ENCODE measurements around the gene TNFSF10.
"Not testable (repeated sequence)": the region's sequence is repeated elsewhere in the genome, so short reads cannot be mapped to it uniquely, and the experiment has no call there.

The TNFSF10 gene

DNA sequence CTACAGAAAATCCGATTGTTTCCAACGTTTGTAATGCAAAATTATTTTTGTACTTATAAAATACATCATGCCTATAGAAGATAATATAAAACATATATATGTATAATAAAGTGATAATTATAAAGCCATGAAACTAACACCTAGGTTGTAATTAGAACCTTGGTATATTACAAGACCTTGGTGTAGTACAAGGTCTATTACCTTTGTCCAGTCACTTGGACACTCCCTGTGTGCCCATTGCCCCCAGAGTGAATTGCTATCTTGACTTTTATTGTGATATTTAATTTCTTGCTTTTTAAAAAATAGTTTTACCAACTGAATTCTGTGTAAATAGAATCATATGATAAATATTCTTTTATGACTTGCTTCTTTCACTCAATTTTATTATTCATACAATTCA is 20.7 kb upstream of the TNFSF10 start:
- no peak for DNase-seq (ENCODE audit: low spot score)

DNA sequence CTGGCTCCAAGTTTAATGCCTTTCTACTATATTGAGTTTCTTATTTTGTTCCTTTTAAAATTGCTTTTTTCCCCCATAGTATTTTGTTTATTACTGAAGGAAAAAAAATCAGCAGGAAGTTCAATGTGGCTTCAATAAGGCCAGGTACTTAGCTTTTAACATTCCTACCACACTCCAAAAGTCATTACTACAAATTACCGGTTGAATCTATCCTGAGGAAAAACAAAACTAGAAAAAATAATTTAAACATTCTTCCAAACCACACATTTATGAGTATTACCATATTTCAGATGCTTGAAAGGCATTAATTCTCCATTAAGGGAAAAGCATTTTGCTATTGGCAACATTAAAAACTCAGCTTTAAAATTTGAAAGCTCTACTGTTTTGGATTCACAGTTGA is 20.2 kb upstream of the TNFSF10 start:
- DNase-seq (ENCODE audit: low spot score): no peak

DNA sequence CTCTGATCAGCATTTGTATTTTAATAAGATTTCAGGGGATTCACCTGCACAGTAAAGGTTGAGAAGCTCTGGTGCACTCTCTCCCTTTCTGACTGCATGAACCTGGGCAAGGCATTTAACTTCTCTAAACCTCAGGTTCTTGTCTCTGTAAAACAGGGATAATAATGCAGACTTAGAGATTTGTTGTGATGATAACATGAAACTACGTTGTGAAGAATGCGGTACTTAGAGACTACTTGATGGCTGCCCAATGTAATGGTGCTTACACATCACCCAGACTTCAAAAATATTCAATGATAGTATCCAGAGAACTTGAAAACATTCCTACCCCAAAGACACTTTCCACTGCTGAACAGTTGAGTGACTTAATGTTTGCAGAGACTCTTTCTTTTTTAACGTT is 19.8 kb upstream of the TNFSF10 start:
- no peak for DNase-seq (ENCODE audit: low spot score)

DNA sequence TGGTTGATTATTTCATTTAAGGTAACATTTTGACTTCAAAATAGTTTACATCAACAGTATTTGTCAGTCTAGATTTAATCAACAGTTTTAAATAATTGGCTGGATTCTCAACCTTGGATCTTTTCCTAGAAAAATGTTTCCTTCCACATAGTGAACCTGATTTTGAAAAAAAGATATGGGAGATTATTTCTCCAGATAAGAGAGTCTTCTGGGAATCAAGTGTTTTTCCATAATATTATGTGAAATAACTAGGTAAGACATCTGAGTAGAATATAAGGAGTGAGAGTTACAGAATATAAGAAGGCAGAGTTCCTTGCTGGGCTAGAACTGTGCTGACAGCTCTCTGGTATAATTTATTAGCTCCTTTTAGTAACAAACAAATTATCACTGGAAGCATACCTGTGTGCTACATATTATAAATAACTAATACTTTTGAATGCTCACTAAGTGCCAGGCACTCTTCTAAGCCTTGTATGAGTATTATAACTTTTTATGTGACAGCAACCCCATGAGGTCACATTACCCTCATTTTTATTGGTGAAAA is 18.8 kb upstream of the TNFSF10 start:
- no peak for DNase-seq (ENCODE audit: low spot score)

DNA sequence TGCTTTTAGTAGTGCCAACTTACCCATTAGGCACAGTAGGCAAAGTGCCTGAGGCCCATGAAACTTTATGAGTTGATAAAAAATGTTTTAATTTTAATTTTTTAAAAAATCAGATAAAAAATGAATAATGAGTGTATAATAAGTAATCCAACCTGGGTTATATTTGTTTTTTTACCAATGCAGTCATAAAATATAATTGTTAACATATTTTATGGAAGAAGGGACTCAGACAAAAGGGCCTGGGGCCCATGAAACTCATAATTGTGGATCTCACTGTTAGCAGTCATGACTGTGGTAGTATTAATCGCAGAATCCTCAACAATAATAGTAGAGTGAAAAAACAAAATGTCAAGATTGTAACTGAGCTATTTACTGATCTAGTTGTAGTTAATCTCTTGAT is 16.8 kb upstream of the TNFSF10 start:
- DNase-seq (ENCODE audit: low spot score): no peak

DNA sequence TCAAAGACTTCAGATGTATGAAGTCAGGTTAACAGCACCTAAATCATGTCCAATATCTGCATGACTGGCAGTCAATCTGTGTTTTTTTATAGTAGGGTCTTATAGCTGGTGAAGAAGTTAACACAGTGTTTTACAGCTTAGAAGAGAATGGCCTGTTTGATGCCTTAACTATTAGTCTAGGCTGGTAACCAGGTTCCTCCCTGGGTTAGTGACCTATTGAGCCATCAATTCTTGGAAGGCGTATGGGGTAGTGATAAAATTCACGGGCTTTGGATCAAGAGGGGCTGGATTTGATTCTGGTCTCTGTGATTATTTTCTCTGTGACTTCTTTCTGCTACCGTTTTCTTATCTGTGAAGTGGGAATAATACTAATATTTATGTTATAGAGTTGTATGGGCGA is 16.0 kb upstream of the TNFSF10 start:
- no peak for DNase-seq (ENCODE audit: low spot score)

DNA sequence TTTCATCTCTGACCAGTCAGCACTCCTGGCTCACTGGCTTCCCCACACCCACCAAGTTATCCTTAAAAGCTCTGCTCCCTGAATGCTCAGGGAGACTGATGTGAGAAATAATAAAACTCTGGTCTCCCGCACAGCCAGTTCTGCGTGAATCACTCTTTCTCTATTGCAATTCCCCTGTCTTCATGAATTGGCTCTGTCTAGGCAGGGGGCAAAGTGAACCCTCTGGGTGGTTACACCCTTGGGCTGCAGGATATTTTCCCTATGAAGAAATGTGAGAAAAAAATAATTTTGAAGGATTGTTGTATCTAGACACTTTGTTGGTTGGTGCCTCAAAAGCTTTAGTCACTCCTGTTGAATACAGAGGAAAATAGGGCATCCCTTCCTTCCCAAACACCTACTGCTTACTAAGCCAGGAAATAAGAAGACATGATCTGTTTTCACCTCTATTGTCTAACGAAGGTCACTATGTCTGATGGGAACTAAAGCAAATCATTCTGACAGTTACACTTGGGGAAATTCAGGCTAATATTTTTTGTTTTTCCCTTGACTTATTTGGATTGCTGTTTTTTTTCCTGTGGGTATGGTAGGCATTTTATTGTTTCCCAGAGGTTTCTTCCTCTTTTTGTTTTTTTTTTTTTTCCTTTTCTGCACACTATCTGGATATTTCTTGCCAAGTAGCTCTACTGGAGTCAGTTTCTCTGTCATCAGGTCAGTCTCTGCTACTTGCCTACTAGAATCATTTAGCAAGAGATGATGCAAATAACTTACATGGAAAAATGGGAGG is 15.3 kb upstream of the TNFSF10 start:
- no peak for DNase-seq (ENCODE audit: low spot score)

DNA sequence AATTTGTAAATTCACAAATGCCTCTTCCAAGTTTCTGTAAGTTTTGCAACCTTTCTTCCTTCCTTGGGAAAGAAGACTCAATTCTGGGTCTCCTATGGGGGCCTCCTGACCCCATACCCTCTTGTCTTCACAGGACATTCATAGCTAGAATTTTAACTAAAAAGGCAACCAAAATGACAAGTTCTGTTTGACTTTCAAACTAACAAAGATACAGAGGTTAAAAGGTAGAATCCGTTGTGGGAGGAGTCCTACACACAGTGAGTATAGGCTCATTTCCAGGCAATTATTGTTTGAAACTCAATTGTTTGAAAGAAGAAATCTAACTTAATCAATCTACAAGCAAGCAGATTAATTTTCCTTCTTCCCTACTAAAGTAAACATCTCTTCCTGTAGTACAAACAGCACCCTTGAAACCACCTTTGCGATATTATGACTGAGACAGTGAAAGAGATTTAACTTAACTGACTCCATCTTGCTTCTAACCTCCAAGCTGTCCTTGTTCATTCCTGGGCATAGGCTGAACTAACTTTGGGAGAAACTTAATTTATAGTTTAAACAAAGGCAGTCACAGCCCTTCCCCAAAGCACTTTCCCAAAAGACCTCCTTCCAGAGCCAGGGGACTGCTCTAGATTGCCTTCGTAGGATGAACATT is 14.4 kb upstream of the TNFSF10 start:
- DNase-seq (ENCODE audit: low spot score): no peak

DNA sequence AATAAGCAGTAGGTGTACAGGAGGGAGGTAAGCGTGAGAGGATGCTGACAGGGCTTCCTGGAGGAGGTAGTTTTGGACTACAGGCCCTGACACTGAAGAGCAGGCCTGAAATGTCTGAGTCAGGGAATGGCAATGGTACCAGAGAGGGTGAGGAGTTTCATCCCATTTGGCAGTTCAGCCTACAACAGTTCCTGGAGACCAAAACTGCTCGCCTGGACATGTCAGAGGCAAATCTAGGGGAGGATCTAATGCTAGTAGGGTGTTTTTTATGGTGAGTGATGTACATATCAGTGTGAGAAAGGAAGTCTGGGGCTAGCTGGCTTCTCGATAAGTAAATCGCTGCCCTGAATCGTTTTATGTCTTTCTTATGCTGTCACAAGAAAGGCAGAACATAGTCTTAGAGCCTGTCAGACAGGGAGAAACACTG is 13.8 kb upstream of the TNFSF10 start:
- DNase-seq (ENCODE audit: low spot score): no peak

DNA sequence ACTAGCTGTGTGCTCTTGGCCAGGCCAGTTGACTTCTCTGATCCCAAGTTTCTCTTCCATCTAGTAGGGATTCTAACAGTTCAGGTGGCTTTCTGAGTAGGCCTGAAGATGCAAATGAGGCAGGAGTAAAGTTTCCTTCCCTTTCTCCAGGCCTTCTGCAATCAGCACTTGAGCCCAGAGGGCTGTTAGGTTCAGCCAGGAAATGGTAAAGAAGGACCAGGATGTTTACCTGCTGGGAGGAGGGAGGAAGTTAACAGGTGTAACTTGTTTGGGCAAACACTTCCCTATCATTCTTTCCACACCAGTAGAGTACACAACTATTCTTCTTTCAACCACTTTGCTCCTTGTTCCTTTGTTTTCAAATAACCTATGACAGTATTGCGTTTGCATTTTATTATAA is 13.3 kb upstream of the TNFSF10 start:
- DNase-seq (ENCODE audit: low spot score): no peak

DNA sequence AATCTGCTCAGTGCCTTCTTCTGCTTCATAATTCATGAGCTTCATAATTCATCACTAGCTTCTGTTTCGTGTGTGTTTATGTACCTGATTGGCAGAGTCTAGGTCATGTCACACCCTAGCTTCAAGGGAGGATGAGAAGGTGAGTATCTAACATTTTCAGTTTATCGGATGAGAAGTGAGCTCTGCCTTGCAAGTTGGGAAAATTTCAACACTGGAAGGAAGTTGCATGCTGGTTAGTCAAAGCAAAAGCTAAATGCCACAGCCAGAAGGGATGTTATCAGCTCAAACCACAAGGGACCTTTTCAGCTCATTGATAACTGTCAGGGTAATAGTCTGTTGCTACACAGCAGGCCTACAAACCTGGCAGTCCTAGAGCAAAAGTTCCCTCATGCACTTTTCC is 7.3 kb upstream of the TNFSF10 start:
- DNase-seq (ENCODE audit: low spot score): no peak

DNA sequence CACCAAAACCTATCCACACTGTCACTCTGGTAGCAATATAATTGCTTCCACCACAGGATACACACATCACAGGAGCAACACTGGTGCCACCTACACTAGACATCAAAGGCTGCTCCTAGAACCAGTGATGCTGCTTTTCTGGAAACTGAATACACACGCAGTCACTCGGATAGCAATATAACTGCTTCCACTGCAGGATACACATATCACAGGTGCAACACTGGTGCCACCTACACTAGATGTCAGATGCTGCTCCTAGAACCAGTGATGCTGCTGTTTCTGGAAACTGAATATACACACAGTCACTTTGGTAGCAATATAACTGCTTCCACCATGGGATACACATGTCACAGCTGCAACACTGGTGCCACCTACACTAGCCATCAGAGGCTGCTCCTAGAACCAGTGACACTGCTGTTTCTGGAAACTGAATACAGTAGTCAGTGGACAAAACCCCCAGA is 6.9 kb upstream of the TNFSF10 start:
- DNase-seq (ENCODE audit: low spot score): no peak

DNA sequence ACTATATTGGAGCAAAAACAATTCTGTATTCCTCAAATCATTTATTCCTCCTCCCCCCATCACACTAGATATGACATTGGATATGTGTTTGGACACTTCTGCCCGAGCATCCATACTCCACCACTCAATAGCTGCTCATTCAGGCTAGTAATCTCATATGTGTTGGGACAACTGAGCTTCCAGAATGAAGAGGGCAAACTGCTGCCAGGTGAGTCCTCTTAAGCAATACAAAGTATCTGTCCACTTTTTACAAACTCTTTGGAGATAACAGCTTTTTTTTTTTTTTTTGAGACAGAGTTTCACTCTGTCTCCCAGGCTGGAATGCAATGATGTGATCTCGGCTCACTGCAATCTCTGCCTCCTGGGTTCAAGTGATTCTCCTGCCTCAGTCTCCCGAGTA is 5.4 kb upstream of the TNFSF10 start:
- no peak for DNase-seq (ENCODE audit: low spot score)

DNA sequence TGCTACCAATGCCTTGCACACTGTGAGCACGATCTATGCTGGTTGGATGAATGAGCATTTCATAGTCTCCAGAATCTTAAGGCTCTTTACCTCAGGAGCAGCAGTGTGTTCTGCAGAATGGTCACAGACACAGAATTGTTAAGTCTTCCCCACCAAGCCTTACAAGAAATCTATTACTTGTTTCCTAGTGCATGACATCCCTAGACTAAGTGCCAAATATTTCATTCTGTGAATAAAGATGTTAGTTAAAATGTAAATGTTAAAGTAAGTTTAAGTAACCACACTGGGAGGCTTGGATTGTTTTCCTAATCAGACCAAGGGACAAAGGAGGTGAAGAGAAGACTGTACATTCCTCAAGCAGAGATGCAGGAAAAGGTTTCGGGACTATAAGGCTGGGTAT is 4.1 kb upstream of the TNFSF10 start:
- DNase-seq (ENCODE audit: low spot score): no peak

DNA sequence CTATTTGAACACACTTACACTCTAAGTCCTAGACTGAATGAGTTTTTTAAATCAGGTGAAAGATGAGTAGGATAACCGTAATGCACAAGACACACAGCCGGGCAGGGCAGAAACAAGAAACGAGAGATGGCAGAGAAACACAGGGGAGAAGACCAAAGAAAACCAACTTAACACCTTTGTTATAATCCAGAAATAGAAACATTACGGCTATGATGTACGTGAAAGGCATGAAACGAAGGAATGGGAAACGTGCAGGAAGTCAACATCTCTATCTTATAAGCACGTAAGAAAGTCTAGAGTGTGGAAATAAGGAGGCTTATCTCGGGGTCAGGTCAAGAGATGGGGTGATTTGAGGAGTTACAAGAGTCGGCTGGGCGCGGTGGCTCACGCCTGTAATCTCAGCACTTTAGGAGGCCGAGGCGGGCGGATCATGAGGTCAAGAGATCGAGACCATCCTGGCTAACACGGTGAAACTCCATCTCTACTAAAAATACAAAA is 1.9 kb upstream of the TNFSF10 start:
- no peak for DNase-seq (ENCODE audit: low spot score)

DNA sequence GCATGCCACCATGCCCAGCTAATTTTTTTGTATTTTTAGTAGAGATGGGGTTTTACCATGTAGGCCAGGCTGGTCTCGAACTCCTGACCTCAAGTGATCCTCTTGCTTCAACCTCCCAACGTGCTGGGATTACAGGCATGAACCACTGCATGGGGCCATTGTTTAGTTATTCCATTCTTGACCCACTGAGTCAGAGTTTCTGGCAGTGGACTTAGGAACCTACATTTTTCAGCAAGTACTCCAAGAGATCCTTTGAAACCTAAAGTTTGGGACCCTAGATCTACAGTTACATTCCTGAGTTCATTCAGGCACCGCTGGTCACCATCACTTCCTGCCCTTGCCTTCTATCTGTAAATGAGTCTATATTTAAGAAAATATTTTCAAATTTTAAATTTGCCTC is 1.4 kb upstream of the TNFSF10 start:
- DNase-seq (ENCODE audit: low spot score): no peak

DNA sequence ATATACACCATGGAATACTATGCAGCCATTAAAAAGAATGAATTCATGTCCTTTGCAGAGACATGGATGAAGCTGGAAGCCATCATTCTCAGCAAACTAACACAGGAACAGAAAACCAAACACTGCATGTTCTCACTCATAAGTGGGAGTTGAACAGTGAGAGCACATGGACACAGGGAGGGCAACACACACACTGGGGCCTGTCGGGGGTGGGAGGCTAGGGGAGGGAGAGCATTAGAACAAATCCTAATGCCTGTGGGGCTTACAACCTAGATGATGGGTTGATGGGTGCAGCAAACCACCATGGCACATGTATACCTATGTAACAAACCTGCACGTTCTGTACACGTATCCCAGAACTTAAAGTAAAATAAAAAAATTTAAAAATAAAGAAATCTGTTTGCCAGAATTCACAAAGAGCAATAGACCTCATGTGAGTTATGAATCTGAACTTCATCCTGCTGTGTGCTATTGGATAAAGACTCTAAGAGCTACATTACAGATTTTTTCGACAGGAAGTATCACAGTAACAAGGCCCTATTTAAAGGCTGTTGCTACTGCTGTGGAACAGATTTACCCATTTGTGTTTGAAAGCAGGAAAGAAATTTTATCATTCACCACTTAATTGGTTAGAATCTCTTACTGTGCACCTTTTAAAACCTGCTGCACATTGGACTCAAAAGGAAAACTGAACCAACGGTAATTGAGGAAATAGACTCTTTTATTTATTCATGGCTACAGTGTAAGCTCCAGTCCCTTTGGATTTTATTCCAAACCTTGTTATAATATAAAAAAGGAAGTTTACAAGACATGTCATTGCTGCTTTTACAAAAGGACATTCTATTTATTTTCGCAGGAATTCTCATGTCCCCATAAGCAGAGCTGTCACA is 1.1 kb downstream of the TNFSF10 start:
- not testable (repeated sequence) for DNase-seq (ENCODE audit: low spot score)

DNA sequence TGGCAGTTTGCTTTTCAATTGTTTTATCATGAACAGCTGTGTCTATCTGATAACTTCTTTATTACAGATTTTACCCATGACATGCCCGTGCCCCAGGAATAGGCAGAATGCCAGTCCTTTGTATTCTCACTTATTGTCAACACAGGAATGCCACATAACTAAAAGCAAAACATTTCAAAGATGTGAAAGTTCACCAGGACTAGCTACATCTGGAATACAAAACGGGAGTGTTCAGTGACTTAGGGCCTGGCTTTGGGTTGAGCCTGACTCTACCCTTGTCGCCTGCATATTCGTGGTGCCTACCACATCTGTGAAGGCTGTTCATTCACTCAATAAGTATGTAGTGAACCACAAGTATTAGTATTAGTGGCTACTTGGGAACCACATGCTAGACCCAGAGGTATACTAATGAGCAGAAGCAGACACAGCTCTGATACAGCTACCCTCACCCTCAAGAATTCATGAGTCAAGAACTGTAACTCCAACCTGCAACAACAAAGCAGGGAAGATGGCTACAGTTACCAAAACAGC is 2.9 kb downstream of the TNFSF10 start:
- no peak for DNase-seq (ENCODE audit: low spot score)

DNA sequence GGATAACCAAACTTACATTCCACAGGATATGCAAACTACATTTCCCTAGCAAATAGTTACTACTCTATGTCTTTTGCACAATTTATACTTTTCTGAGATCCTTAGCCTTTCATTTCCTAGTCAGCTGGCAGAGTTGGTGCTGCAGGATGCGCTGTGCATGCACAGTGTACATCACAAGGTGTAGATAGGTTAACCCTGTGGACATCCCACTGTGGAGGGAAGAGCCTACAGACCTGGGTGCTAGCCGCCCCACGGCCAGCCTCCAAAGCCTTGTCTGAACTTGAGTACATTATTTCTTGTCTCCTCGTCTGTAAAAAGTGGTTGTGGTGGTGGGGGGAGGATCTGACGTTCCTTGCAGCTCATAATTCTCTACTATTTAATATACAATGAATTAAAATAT is 3.5 kb downstream of the TNFSF10 start:
- DNase-seq (ENCODE audit: low spot score): no peak

DNA sequence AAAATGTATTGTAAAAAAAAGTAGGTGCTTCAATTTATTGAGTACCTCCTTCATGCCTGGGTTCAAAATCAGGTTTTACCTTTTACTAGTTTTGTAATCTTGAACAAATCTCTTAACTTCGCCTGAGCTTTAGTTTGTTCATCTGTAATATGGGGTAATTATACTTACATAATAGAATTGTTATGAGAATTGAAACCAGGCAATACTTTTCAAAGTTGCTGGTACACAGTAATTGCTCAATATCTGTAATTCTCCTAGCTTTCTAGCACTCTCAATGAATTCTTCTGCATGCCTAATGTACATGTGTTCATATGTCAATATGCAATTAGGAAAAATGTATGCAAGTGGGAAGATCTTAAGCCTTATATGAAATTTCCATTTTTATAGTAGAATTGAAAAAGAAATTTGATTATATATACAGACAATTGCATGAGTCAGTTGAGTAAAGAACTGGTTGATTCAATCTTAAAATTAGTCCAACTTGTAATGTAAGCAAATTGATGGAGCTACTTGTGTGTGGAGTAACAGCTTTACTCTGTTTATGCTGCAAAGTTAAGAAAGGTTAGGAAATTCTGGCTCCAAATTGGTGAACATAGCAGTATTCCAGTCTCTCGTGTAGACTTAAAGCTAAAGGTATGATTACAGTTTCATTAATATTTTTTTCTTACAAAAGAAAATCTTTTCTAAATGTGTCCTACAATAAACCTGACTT is 4.1 kb downstream of the TNFSF10 start:
- DNase-seq (ENCODE audit: low spot score): no peak

DNA sequence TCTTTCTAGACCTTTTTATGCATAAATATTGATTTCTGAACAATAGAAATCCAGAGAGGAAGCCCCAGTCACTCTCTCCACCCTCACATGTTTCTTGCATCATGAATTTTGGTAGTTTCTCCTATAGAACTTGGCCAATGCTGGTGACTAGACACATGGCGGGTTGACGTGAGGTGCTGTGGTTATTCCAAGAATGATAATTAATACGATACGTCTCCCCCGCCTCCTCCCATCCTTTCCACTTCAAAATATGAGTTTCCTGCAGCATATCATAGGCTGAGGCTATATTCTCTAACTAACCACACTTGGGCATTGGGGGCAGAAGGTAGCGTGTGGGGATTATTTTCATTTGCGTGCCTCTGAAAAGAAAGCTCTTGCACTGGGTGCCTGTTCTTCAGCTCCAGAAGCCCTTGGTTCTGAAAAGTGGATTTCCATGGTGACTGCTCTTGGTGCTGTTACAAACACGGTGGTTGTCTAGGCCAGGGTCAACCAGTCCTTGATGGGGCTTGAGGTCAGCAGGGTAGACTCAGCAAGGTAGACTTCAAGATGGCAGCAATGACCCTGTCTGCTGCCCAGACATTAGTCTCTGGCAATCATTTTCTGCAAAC is 5.3 kb downstream of the TNFSF10 start:
- DNase-seq (ENCODE audit: low spot score): no peak

Measured in D341Med (cell line).